ENCODE measurements around the gene RNF44. TPM values are rescaled to one million over a fixed set of nuclear protein-coding genes. Genes with fewer than 3 reads are reported as not detected.
"Not testable (repeated sequence)": the region's sequence is repeated elsewhere in the genome, so short reads cannot be mapped to it uniquely, and the experiment has no call there.

Gene RNF44
- total and polyA plus RNA-seq, 7 donors: 7.6 to 64.0 (median 15.0) TPM

- Histone ChIP-seq H3K4me3 (no peak overlapping the region), H3K36me3 (no peaks in the 10 kb centered on the region), H3K27me3 (peaks cover 0 to 26% (median 8%) of the 10 kb centered on the region in 3 donors), H3K9me3 (no peaks in the 10 kb centered on the region), H3K27ac (no peak overlapping the region), H3K4me1 (no peaks in the 10 kb centered on the region)
- no peak for TF ChIP-seq POLR2A (IDR thresholded peaks at IDR 0.05)
- no peak for TF ChIP-seq CTCF (IDR thresholded peaks at IDR 0.05)
- TF ChIP-seq EP300 (IDR thresholded peaks at IDR 0.05): no peak
- no peak for TF ChIP-seq POLR2AphosphoS5 (IDR thresholded peaks at IDR 0.05)
- DNase-seq: no peak
- intact Hi-C loops (cut with DNase I): no loop called here
- 95% methylated on average over 13 of the region's 13 CpGs for WGBS, 2 donors
Observed at GRCh38 chr5:176557846-176558245, 20.6 kb upstream of the RNF44 start.

GRCh38 chr5:176553260-176554085, 16.3 kb upstream of the RNF44 start:
- H3K27ac ChIP-seq: no peak overlapping the region
- H3K4me3 ChIP-seq: no peak overlapping the region
- DNase-seq: no peak
- WGBS, 2 donors: 72 to 74% methylated on average over 18 of the region's 18 CpGs
- no peaks in the 10 kb centered on the region for H3K36me3 ChIP-seq
- intact Hi-C loops (cut with DNase I): no loop called here
- H3K27me3 ChIP-seq: peaks cover 0 to 31% (median 8%) of the 10 kb centered on the region in 3 donors
- TF ChIP-seq EP300 (IDR thresholded peaks at IDR 0.05): no peak
- no peak for TF ChIP-seq POLR2AphosphoS5 (IDR thresholded peaks at IDR 0.05)
- no peak for TF ChIP-seq CTCF (IDR thresholded peaks at IDR 0.05)
- TF ChIP-seq POLR2A (IDR thresholded peaks at IDR 0.05): no peak
- H3K4me1 ChIP-seq: no peaks in the 10 kb centered on the region
- H3K9me3 ChIP-seq: no peaks in the 10 kb centered on the region

- TF ChIP-seq POLR2A (IDR thresholded peaks at IDR 0.05) (no peak), EP300 (IDR thresholded peaks at IDR 0.05) (no peak), CTCF (IDR thresholded peaks at IDR 0.05) (no peak), POLR2AphosphoS5 (IDR thresholded peaks at IDR 0.05) (no peak)
- peaks cover 0 to 31% (median 8%) of the 10 kb centered on the region in 3 donors for H3K27me3 ChIP-seq
- no peaks in the 10 kb centered on the region for H3K36me3 ChIP-seq
- peaks cover 0 to 6% (median 3%) of the 10 kb centered on the region in 4 donors for H3K4me1 ChIP-seq
- no peak overlapping the region for H3K27ac ChIP-seq
- DNase-seq: no peak
- 87 to 89% methylated on average over 11 of the region's 11 CpGs for WGBS, 2 donors
- no peak overlapping the region for H3K4me3 ChIP-seq
- H3K9me3 ChIP-seq: no peaks in the 10 kb centered on the region
- intact Hi-C loops (cut with DNase I): no loop called here
Observed at GRCh38 chr5:176552332-176552869, 15.2 kb upstream of the RNF44 start.

GRCh38 chr5:176550937-176551336, 13.7 kb upstream of the RNF44 start:
- H3K27me3 ChIP-seq: peaks cover 0 to 31% (median 8%) of the 10 kb centered on the region in 3 donors
- intact Hi-C loops (cut with DNase I); H3K36me3 ChIP-seq; H3K27ac ChIP-seq; H3K9me3 ChIP-seq; H3K4me1 ChIP-seq; H3K4me3 ChIP-seq; DNase-seq: not testable (repeated sequence)
- WGBS, 2 donors: 87 to 89% methylated on average over 11 of the region's 11 CpGs

- intact Hi-C loops (cut with DNase I): no loop called here
- H3K9me3 ChIP-seq: no peaks in the 10 kb centered on the region
- peaks cover 0 to 9% (median 3%) of the 10 kb centered on the region in 4 donors for H3K4me1 ChIP-seq
- H3K27ac ChIP-seq: no peak overlapping the region
- H3K4me3 ChIP-seq: no peak overlapping the region
- H3K36me3 ChIP-seq: no peaks in the 10 kb centered on the region
- 63% methylated on average over 16 of the region's 16 CpGs for WGBS, 2 donors
- TF ChIP-seq EP300 (IDR thresholded peaks at IDR 0.05): no peak
- no peak for TF ChIP-seq CTCF (IDR thresholded peaks at IDR 0.05)
- TF ChIP-seq POLR2AphosphoS5 (IDR thresholded peaks at IDR 0.05): no peak
- TF ChIP-seq POLR2A (IDR thresholded peaks at IDR 0.05): no peak
- DNase-seq: no peak
- H3K27me3 ChIP-seq: peaks cover 0 to 31% (median 8%) of the 10 kb centered on the region in 3 donors
Observed at GRCh38 chr5:176550275-176550831, 13.2 kb upstream of the RNF44 start.

All from sigmoid colon (tissue), 7 donors.